HG03039 (cell line): ENCODE results near the gene UCMA.

Experiments used
- ATAC-seq: cut with Tn5 transposase; IDR thresholded peaks from one replicate; pipeline ENCODE4 v1.9.1; 2021; ENCODE audit warnings: mild to moderate bottlenecking, moderate library complexity; ENCODE audit not compliant: unreplicated experiment

The UCMA gene

DNA sequence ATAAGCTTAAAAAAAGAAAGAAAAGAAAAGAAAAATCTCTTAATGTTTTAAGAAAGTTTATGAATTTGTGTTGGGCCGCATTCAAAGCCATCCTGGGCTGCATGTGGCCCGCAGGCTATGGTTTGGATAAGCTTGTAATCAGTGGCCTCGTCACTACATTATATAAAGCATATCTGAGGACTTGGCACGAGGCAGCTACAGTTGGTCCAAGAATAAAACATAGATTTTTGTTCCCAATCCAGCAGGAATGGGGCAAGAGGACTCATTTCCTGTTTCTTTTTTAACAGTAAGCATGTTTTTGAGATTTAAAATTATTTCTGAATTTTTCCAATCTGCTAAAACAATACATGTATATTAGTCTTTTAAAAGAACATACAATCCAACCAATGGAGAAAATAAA, 44.2 kb downstream of the UCMA start:
- ATAC-seq = no peak

DNA sequence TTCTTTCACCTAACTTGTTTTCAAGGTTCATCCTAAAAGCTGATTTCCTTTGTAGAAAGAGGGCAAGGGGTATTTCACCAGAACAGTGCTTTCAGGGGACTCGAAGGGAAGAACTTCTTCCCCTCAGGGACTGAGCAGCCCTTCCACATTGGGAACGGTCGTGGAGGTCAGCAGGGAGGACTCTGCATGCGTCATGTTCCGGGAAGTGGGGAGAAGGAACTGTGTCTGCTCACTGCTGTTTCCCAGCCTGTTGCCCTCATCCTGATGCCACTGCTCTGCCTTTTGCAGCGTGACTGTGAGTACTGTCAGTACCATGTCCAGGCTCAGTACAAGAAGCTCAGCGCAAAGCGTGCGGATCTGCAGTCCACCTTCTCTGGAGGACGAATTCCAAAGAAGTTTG, 45.6 kb downstream of the UCMA start:
- no peak for ATAC-seq

DNA sequence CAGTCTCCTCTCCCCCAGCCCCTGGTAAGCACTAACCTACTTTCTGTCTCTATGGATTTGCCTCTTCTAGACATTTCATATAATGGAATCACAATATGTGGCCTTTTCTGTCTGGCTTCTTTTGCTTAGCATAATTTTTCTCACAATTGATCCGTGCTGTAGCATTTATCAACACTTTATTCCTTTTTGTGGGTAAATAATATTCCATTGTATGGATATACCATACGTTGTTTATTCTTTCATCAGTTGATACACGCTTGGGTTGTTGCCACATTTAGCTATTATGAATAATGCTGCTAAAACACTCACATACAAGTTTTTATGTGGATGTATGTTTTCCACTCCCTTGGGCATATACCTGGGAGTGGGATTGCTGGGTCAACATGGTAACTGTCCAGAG, 47.0 kb downstream of the UCMA start:
- ATAC-seq = no peak

DNA sequence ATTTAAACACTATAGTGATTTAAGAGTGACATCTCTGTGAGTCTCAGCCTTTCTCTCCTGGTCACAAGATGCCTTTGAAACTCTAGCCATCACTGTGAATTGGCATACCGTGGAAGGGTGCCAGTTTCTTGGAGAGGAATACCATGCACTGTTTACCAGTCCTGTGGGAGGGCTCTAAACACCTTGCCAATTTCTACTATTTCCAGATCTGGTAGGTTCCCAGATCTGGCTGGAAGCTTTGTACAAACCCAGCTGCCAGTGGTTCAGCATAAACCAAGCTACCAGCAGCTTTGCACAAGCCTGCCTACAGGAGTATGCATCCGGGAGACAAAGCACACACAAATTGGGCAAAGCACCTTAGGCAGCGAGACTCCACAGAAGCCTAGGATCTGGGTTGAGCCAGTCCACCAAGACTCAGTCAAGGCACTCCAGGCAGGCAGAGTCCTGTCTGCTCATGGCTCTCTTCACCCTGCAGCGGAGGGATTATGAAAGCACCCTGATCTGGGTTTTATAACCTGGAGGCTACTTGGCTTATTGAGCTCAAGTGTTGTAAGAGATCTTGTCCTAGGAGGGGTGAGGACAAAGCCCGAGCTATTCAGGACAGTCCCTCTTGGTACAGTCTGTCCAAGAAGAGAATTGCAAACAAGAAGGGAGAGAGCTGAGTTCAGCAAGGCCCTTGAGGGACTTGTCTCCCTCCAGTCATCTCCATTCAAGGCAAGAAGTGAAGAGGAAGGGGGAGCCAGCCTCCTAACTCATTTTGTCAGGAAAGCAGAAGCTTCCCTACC, 49.3 kb downstream of the UCMA start:
- no peak for ATAC-seq

DNA sequence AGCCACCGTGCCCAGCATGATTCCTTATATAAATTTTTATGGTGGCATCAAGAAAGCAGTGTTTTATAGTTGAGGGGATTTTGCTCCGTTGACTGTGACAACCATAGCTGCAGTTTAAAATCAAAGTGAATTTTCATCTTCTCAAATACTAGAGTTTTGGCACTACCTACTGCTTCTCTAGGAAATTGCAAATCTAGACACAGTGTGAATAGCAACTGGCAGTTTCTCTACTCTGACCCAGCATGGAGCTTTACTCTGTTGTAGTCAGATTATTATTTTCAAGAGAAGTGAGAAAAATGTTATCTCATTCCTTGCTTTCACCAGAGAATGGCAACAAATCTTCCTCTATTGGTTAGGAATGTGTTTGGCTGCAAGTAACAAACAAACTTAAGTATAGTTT, 49.9 kb downstream of the UCMA start:
- ATAC-seq = no peak

DNA sequence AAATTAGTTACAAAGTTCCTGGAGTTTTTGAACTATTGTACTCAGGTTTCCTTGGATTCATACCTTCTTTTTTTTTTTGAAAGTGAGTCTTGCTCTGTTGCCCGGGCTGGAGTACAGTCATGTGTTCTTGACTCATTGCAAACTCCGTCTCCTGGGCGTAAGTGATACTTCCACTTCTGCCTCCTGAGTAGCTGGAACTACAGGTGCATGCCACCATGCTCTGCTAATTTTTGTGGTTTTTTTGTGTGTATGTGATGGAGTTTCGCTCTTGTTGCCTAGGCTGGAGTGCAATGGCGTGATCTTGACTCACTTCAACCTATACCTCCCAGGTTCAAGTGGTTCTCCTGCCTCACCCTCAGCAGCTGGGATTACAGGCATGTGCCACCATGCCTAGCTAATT, 50.5 kb downstream of the UCMA start:
- ATAC-seq = no peak

DNA sequence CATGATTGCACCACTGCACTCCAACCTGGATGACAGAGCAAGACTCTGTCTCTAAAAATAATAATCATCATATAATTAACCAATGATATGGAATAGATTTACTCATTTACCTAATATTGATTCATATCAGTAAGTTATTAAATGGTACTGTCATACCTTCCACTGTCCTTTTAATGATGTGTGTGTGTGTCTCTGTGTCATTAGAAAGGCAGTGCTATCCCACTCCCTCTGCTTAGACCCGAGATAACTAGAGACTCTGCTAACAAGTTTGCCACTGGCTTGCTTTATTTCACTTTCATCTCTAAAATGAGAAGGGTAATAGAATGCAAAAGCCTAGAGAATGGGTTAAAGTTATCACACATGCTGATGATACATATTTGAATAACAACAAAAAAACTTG, 51.8 kb downstream of the UCMA start:
- ATAC-seq = no peak

DNA sequence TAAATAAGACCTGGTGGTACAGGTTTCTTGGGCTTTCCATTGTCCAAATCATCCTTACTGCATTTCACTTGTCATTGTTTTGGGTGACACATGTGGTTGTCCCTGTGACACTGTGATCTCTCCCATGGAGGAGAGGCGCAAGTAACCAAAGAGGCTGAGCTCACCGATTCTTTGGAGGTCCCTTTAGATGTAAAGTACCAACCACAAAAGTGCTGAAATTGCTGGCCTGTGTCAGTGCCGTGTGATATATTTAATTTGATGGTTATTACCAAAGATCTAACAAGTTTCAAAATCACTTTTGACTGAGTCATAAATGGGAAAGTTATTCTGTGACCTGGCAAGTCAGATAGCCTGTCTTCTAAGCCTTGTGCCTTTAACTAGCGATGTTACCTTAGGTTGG, 53.4 kb downstream of the UCMA start:
- ATAC-seq = no peak

DNA sequence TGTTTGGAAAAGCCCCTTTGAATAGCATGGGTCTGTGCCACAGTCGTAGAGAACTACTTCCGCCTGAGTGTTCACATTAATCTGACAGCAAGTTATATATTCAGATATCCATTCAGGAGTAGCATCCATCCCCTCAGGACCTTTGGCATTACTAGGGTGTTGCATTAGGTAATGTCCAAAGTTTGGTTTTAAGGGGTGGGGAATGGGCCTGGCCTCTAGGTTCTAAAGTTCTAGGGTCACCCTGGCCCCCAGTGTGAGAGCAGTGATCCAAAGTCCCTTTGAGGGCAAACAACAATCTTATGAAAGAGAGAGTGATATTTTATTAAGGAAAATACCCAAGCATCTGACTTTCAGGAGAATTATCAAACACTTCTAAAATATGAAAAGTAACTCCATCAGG, 60.6 kb downstream of the UCMA start:
- no peak for ATAC-seq
